ENCODE results near the gene TMC8.
"Not testable (repeated sequence)": the region's sequence is repeated elsewhere in the genome, so short reads cannot be mapped to it uniquely, and the experiment has no call there.

The TMC8 gene

GRCh38 chr17:78159575-78160158 is 29.1 kb downstream of the TMC8 start:
- peak in 1 of 3 donors; percentile 48 for DNase-seq

GRCh38 chr17:78163881-78164747 is 33.5 kb downstream of the TMC8 start:
- no peak for DNase-seq

GRCh38 chr17:78164748-78165607 is 34.4 kb downstream of the TMC8 start:
- no peak for DNase-seq

GRCh38 chr17:78166416-78166815 is 35.8 kb downstream of the TMC8 start:
- DNase-seq, result no peak

- peak; percentile 90 to 98 (median 94) for DNase-seq
These were observed 37.8 kb downstream of the TMC8 start, which contains the start of gene SYNGR2 for GRCh38 chr17:78168242-78168902. TSS of gene SYNGR2 (plus strand) at chr17:78168581. CDS start at chr17:78168617, 36 bp downstream.

- peak in 2 of 3 donors; percentile 57 to 65 for DNase-seq
These were observed 38.6 kb downstream of the TMC8 start for GRCh38 chr17:78168903-78169793.

GRCh38 chr17:78170692-78171590 is 40.4 kb downstream of the TMC8 start:
- peak; percentile 52 to 67 (median 64) for DNase-seq

- DNase-seq, result not testable (repeated sequence)
These were observed 41.1 kb downstream of the TMC8 start for GRCh38 chr17:78171591-78172248.

- DNase-seq, result peak; percentile 67 to 83 (median 68)
These were observed 41.9 kb downstream of the TMC8 start for GRCh38 chr17:78172249-78173051.

GRCh38 chr17:78173097-78173715 is 42.6 kb downstream of the TMC8 start:
- peak; percentile 81 to 86 (median 83) for DNase-seq

GRCh38 chr17:78174346-78174869 is 43.8 kb downstream of the TMC8 start:
- peak; percentile 81 to 88 (median 84) for DNase-seq

- no peak for DNase-seq
These were observed 44.5 kb downstream of the TMC8 start for GRCh38 chr17:78174870-78175642.

GRCh38 chr17:78175643-78175981 is 45.0 kb downstream of the TMC8 start:
- no peak for DNase-seq

- peak; percentile 74 to 86 (median 79) for DNase-seq
These were observed 46.0 kb downstream of the TMC8 start for GRCh38 chr17:78176548-78177025.

- DNase-seq, result peak; percentile 89 to 93 (median 90)
These were observed 48.8 kb downstream of the TMC8 start for GRCh38 chr17:78179372-78179771.

GRCh38 chr17:78180083-78180482 is 49.5 kb downstream of the TMC8 start:
- peak in 1 of 3 donors; percentile 16 for DNase-seq

- DNase-seq, result no peak
These were observed 49.9 kb downstream of the TMC8 start for GRCh38 chr17:78180508-78180907.

Data from suppressor macrophage treated with lipopolysaccharide for 1 hour (primary cell).